Activated naive CD8-positive, alpha-beta T cell treated with anti-CD3 and anti-CD28 coated beads, Interleukin-2, amount 50 U/mL, for 24 hours (primary cell): ENCODE results near the gene AMZ2.
A peak's percentile ranks its signal among the peaks of the same experiment; 100 is the strongest.
"Not testable (repeated sequence)": the region's sequence is repeated elsewhere in the genome, so short reads cannot be mapped to it uniquely, and the experiment has no call there.

ENCODE experiments used
- ATAC-seq: fragments of 150-1000 bp; cut with Tn5 transposase; one replicate; pipeline ENCODE4 v1.10.0; 2021
- DNase-seq: peaks from one replicate; pipeline ENCODE4 v3.0.0; 2021
- H3K27ac Mint-ChIP-seq: one replicate; pipeline ENCODE4 v1.8.0; 2021; ENCODE audit warnings: mild to moderate bottlenecking, mixed read lengths
- H3K27me3 Mint-ChIP-seq: one replicate; pipeline ENCODE4 v1.8.0; 2021; ENCODE audit warnings: mixed read lengths
- H3K36me3 Mint-ChIP-seq: one replicate; pipeline ENCODE4 v1.8.0; 2021; ENCODE audit warnings: low read depth, mixed read lengths
- H3K4me1 Mint-ChIP-seq: one replicate; pipeline ENCODE4 v1.8.0; 2021; ENCODE audit warnings: mixed read lengths
- H3K4me3 Mint-ChIP-seq: one replicate; pipeline ENCODE4 v1.8.0; 2021; ENCODE audit warnings: mild to moderate bottlenecking, moderate library complexity, mixed read lengths
- H3K9me3 Mint-ChIP-seq: one replicate; pipeline ENCODE4 v1.8.0; 2021; ENCODE audit warnings: mixed read lengths

The AMZ2 gene, protein sequence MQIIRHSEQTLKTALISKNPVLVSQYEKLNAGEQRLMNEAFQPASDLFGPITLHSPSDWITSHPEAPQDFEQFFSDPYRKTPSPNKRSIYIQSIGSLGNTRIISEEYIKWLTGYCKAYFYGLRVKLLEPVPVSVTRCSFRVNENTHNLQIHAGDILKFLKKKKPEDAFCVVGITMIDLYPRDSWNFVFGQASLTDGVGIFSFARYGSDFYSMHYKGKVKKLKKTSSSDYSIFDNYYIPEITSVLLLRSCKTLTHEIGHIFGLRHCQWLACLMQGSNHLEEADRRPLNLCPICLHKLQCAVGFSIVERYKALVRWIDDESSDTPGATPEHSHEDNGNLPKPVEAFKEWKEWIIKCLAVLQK

DNA sequence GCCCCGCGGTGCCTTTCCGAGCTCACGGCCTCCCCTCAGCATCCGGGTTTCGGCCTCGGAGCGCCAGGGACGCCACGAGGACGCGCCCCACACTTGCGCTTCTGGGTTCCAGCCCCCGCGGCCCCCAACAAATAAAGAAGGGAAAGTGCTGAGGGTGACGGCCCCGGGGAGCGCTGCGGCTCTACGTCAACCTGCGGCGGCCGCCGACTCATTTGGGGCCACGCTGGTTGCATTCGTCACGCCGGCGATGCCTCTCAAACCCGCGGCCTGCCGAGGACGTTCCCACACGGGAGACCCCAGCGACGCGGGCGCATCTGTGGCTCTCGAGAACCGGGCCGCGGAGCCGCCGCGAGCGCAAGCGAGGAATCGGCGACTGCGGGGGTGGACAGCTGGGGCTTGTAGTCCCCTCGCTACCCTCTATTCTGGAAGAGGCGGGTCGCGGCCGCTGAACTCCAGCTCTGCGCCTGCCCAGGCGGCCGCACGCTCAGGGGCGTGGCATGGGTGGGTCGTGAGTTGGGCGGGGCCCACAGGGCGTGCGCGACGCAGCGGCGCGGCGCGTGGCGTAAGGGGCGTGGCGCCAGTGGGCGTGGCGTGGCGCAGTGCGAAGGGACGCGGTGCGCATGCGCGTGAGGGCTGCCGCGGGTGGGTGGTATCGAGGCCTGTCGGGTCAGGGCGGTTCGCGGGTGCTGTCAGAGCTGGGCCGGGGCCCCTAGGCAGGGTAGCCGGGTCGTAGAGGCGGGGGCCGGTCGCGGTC lies at the start of gene AMZ2:
Gene AMZ2, plus strand, starts transcription at position 599 of the 754 bp plus-strand sequence. CDS start 2,145 bp downstream, outside the sequence.
- peaks cover 25% of the 10 kb centered on the region for H3K36me3 Mint-ChIP-seq
- DNase-seq = peak; percentile 99
- H3K9me3 Mint-ChIP-seq = no peaks in the 10 kb centered on the region
- H3K4me3 Mint-ChIP-seq = peak within 1 kb of the TSS; percentile 83
- no peaks in the 10 kb centered on the region for H3K27me3 Mint-ChIP-seq
- ATAC-seq = peak; percentile 85
- peak within 1 kb of the TSS; percentile 97 for H3K27ac Mint-ChIP-seq
- H3K4me1 Mint-ChIP-seq = peaks cover 46% of the 10 kb centered on the region

DNA sequence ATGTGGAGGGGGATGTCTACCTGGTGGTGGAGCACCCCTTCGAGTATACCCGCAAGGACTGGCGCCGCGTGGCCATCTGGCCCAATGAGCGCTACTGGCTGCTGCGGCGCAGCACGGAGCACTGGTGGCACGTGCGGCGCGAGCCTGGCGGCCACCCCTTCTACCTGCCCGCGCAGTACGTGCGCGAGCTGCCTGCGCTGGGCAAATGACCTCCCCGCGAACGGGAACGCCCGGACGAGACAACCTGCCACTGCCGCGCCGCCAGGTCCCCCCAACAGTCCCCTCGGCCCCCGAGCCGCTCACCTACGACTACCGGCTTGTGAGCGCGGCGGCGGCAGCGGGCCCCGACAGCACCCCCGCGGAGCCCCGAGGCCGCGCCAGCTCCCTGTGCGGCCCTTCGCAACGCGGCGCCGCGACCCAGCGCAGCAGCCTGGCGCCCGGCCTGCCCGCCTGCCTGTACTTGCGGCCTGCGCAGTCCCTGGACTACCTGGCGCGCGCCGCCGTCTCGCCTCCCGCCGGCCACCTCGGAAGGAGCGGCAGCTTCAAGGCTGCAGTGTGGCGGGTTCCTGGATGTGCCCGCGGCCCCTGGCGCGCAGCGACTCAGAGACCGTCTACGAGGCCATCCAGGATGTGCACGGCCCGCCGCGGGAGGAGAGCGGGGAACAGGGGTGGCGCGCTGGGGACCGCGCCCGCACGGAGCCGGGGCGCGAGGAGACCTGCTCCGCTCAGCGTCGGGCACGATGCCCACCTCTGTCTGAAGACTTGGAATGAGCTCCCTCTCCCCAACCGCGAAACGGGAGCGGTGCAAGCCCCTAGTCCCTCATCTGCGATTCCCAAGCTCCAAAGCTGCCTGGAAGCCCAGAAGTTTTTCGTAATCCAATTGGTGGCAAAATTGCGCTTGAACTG lies 48.7 kb upstream of the AMZ2 start:
- Mint-ChIP-seq H3K27ac (no peak overlapping the region), H3K9me3 (no peaks in the 10 kb centered on the region), H3K4me1 (peaks cover 32% of the 10 kb centered on the region), H3K36me3 (no peaks in the 10 kb centered on the region), H3K27me3 (peaks cover 41% of the 10 kb centered on the region), H3K4me3 (peak overlapping the region; percentile 69)
- ATAC-seq = peak; percentile 25
- peak; percentile 36 for DNase-seq

DNA sequence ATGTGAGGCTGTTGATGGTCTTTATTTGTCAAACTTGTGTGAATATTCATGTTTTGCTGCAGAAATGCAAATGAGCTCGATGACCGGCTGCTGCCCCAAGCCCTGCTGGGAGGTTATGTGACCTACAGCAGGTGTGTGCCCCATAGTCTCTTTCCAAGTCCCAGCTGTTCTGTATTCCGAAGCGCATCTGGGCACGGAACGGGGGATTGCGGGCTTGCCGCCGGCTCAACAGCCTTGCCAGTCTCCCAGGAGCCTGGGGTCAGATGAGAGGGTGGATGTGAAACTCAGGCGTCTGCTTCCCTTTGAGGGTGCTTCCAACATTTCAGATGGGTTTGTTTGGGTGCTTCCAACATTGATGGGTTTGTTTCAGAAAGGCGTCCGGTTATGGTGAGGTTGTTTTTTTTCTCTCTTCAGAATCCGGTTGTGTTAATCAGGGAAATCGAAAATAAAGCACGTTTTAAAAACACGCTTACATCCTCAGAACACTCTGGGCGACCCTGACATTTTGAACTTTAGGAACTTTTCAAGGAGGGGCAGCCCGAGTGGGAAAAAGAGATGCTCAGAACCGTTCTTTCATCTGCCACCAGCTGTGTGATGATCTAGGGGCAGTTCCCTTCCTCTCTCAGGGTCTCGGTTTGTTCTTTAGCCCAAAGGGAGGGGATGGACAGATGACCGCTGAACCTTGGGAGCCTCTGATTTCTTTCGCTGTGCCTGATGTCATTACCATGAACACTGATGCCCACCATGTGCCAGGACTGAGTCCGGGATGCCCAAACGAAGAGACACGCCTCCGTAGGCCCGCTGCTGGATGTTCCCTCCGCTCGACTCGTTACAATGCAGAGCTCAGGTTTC lies 47.8 kb upstream of the AMZ2 start:
- H3K27ac Mint-ChIP-seq = no peak overlapping the region
- peaks cover 36% of the 10 kb centered on the region for H3K4me1 Mint-ChIP-seq
- H3K9me3 Mint-ChIP-seq = no peaks in the 10 kb centered on the region
- peaks cover 41% of the 10 kb centered on the region for H3K27me3 Mint-ChIP-seq
- H3K36me3 Mint-ChIP-seq = no peaks in the 10 kb centered on the region
- DNase-seq = no peak
- H3K4me3 Mint-ChIP-seq = peak overlapping the region; percentile 69
- no peak for ATAC-seq

DNA sequence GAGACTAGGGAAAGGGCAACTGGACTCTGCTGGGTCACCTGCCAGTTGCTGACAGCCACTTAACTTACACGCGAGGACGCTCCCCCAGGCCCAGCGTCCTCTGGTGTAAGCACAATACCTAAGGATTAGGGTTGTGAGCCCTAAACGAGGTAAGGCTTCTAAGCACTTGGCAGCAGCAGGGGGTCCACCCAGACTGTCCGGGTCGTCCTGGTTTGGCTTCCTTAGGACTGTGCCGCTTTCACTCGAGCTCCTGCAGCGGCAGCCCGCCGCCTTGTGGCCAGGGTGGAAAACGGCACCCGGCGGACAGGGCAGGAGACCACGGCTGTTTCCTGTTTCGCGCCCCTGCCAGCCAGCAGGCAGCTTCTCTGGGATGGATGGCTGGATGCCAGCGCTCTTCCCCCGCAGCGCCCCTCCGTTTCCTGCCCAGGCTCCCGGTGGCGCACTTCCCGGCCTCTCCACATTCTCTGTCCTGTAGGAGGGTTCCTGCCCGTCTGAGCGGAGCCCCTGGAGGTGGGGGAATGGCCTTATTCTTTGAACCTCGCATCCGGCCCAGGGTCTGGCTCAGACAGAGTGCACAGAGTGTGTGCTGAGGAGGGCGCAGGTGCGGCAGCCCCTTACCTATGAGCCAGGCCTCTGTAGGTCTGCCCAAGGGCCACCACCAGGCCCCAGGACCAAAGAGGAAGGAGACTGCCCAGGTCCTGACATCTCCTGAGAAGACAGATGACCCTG lies 47.0 kb upstream of the AMZ2 start:
- no peaks in the 10 kb centered on the region for H3K36me3 Mint-ChIP-seq
- no peaks in the 10 kb centered on the region for H3K9me3 Mint-ChIP-seq
- H3K27ac Mint-ChIP-seq = no peak overlapping the region
- peaks cover 32% of the 10 kb centered on the region for H3K4me1 Mint-ChIP-seq
- DNase-seq (peak; percentile 86), ATAC-seq (peak; percentile 49)
- peak overlapping the region; percentile 69 for H3K4me3 Mint-ChIP-seq
- H3K27me3 Mint-ChIP-seq = peaks cover 33% of the 10 kb centered on the region

DNA sequence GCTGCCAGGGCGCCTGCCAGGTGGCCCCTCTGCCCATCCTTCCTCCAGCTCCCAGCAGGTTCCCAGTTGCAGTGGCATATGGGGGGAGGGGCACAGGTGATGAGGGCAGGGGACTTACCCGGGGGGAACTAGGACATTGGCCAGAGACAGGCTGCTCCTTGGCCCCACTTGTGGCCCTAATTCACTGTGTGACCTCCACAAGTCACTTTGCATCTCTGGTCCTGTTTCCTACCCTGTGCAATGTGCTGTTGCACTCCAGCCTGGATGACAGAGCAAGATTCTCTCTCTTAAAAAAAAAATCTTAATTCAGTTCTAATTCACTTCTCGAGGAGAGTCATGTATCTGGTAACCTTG lies 46.4 kb upstream of the AMZ2 start:
- H3K27ac Mint-ChIP-seq, ATAC-seq: not testable (repeated sequence)

DNA sequence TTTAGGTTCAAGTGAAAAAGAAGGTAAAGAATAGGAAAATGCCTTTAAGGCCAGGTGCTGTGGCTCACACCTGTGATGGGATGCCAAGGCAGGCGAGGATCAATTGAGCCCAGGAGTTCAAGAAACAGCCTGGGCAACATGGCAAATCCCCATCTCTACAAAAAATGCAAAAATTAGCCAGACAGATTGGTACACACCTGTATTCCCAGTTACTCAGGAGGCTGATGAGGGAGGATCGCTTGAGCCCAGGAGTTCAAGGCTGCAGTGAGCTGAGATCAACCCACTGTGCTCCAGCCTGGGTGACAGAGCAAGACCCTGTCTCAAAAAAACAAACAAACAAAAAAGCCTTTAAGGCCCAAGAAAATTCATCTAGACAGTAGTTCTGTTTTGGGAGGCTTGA lies 45.5 kb upstream of the AMZ2 start:
- H3K27me3 Mint-ChIP-seq = peaks cover 30% of the 10 kb centered on the region
- ATAC-seq, DNase-seq, H3K27ac Mint-ChIP-seq, H3K36me3 Mint-ChIP-seq, H3K9me3 Mint-ChIP-seq, H3K4me3 Mint-ChIP-seq: not testable (repeated sequence)
- H3K4me1 Mint-ChIP-seq = peaks cover 42% of the 10 kb centered on the region

More for the DNA sequence above, 46.4 kb upstream of the AMZ2 start:
- Mint-ChIP-seq H3K27me3 (peaks cover 30% of the 10 kb centered on the region), H3K4me1 (peaks cover 34% of the 10 kb centered on the region)
- H3K9me3 Mint-ChIP-seq, DNase-seq, H3K36me3 Mint-ChIP-seq, H3K4me3 Mint-ChIP-seq: not testable (repeated sequence)

DNA sequence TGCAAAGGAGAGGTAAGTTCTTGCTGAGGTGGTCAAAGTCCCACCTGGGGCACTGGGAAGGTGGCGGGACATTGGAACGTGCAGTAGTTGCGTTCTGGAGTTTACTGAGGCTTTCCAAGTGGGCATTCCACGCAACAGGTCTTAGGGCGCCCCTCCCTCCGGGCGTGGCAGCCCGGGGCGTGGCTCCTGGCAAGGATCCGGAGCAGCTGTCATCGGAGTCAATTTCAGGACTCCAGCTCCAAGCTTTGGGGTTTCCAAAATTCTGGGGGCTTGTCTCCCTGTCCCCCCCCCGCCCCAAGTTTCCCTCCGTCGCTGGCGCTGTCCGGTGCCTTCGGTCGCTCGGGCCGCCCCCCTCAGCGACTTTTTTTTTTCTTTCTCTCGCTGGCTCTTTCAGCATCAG lies 43.1 kb upstream of the AMZ2 start:
- ATAC-seq (no peak), DNase-seq (no peak)
- H3K36me3 Mint-ChIP-seq = peaks cover 5% of the 10 kb centered on the region
- no peaks in the 10 kb centered on the region for H3K9me3 Mint-ChIP-seq
- peak overlapping the region; percentile 76 for H3K4me3 Mint-ChIP-seq
- H3K4me1 Mint-ChIP-seq = peaks cover 29% of the 10 kb centered on the region
- peaks cover 14% of the 10 kb centered on the region for H3K27me3 Mint-ChIP-seq
- H3K27ac Mint-ChIP-seq = no peak overlapping the region

DNA sequence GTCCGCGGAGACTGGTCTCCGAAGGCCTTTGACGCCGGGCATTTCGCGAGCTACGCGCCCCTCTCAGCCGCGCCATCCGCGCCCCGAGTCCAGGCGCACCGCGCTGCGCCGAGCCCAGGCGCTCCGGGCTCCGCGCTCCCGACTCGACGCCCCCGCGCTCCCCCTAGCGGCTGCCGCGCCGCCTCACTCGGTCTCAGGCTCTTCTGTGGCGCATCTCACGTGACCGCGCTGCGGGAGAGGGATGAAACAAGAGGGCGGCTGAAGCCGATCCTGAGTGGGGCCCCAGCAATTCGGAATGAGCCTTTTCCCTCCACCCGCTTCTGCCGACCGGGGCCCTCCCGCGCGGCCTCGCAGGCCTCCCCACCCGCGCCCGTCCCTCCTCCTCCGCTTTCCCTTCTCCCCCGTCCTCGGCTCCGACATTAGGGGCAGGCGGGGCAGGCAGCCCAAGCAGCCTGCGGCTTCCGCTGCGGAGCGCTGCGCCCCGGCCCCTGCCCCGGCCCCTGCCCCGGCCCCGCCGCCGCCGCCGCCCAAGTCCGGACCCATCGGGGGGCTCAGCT lies 42.5 kb upstream of the AMZ2 start:
- Mint-ChIP-seq H3K27ac (peak overlapping the region; percentile 62), H3K27me3 (peaks cover 8% of the 10 kb centered on the region), H3K4me3 (peak overlapping the region; percentile 76), H3K9me3 (no peaks in the 10 kb centered on the region), H3K4me1 (peaks cover 23% of the 10 kb centered on the region), H3K36me3 (peaks cover 8% of the 10 kb centered on the region)
- ATAC-seq (peak; percentile 89), DNase-seq (peak; percentile 95)

DNA sequence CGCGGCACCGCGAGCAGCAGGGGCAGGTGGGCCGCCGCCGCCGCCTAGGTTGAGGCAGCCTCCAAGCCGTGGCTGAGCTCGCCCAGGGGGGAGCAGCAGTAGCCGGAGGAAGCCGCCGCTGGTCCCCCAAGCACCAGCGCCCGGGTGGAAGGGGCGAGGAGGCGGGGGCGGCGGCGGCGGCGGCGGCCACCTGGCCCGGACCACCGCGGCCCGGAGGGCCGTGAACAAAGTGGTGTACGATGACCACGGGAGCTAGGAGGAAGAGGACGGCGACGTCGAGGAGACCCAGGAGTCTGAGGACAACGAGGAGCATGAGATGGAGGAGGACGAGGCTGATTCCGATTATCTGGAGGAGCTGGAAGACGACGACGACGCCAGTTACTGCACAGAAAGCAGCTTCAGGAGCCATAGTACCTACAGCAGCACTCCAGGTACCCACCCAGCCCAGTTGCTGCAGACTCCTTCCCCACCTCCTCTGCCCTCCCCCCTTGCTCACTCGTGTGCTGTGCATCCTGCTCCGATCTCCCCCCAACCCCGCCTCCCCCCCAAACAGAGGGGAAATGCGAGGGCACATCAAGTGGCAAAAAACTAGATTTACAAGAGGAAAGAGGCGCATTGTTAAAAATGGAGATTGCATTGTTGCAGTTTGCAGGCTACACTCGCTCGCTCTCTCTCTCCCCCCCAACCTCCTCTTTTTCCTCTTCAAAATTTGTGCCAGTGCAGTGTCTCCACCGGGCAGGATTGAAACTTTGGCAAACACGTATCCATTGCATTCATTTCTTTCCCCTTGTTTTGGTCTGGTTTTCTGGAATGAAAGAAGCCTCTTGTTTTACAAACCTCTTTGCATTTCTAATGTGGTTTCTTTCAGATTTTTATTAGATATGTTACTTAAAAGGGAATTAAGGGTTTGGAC lies 41.8 kb upstream of the AMZ2 start:
- H3K36me3 Mint-ChIP-seq = peaks cover 11% of the 10 kb centered on the region
- peak; percentile 34 for ATAC-seq
- peak; percentile 52 for DNase-seq
- no peaks in the 10 kb centered on the region for H3K9me3 Mint-ChIP-seq
- peak overlapping the region; percentile 84 for H3K27ac Mint-ChIP-seq
- H3K4me1 Mint-ChIP-seq = peaks cover 21% of the 10 kb centered on the region
- H3K27me3 Mint-ChIP-seq = peaks cover 6% of the 10 kb centered on the region
- H3K4me3 Mint-ChIP-seq = peak overlapping the region; percentile 87

DNA sequence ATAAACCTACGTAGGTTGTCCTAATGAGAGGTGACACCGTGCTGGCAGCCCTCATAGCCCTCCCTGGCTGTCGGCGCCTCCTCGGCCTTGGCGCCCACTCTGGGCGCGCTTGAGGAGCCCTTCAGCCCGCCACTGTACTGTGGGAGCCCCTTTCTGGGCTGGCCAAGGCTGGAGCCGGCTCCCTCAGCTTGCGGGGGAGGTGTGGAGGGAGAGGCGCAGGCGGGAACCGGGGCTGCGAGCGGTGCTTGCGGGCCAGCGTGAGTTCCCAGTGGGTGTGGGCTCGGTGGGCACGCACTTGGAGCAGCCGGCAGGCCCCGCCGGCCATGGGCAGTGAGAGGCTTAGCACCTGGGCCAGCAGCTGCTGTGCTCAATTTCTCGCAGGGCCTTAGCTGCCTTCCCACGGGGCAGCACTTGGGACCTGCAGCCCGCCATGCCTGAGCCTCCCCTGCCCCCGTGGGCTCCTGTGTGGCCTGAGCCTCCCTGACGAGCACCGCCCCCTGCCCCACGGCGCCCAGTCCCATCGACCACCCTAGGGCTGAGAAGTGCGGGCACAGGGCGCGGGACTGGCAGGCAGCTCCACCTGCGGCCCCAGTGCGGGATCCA lies 40.1 kb upstream of the AMZ2 start:
- Mint-ChIP-seq H3K27me3 (peaks cover 3% of the 10 kb centered on the region), H3K4me3 (no peak overlapping the region), H3K27ac (no peak overlapping the region), H3K4me1 (peaks cover 23% of the 10 kb centered on the region), H3K9me3 (no peaks in the 10 kb centered on the region), H3K36me3 (peaks cover 12% of the 10 kb centered on the region)
- DNase-seq = no peak
- no peak for ATAC-seq

DNA sequence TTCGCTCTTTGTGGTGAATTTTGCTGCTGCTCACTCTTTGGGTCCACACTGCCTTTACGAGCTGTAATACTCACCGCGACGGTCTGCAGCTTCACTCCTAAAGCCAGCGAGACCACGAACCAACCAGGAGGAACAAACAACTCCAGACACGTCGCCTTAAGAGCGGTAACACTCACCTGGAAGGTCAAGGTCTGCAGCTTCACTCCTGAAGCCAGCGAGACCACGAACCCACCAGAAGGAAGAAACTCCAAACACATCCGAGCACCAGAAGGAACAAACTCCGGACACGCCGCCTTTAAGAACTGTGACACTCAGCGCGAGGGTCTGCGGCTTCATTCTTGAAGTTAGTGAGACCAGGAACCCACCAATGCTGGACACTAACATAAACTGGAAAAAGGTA lies 39.2 kb upstream of the AMZ2 start:
- Mint-ChIP-seq H3K36me3 (peaks cover 15% of the 10 kb centered on the region), H3K4me1 (peaks cover 31% of the 10 kb centered on the region)
- not testable (repeated sequence) for ATAC-seq, H3K9me3 Mint-ChIP-seq, H3K27ac Mint-ChIP-seq, DNase-seq, H3K27me3 Mint-ChIP-seq, H3K4me3 Mint-ChIP-seq
